HEK293 (cell line): ENCODE results near the gene CNOT9.

Experiments
- CTCF ChIA-PET: fragments of 350-600 bp; formaldehyde crosslinking; extraction: SDS; loops from one replicate; lab custom pipeline; 2021; ENCODE audit warnings: antibody characterized with exemption; lab: Yijun Ruan, JAX
- POLR2A ChIA-PET: fragments of 300-600 bp; formaldehyde crosslinking; extraction: SDS; loops from one replicate; lab custom pipeline; 2020; ENCODE audit warnings: antibody characterized with exemption, inconsistent platforms; lab: Yijun Ruan, JAX
- H3K27ac ChIP-seq: fragments of 200-500 bp; sonication (Bioruptor generic); 2 replicates; pipeline ENCODE4 v1.5.1; 2014; ENCODE audit warnings: low read depth, low read length, control low read depth, inconsistent platforms; ENCODE audit errors: extremely low read depth
- H3K36me3 ChIP-seq, 2 experiments: fragments of 200-500 bp in 1 of 2; sonication (Bioruptor generic) in 1 of 2; 1 replicate in 1 of 2; 2 replicates in 1 of 2; pipeline ENCODE4 v1.5.1; 2014 to 2017; ENCODE audit warnings: inconsistent platforms in 2 of 2, low read length in 2 of 2; ENCODE audit not compliant: control insufficient read depth in 2 of 2, insufficient read depth in 1 of 2
- H3K4me1 ChIP-seq: fragments of 200-500 bp; sonication (Bioruptor generic); 2 replicates; pipeline ENCODE4 v1.5.1; 2014; ENCODE audit warnings: mild to moderate bottlenecking, low read length, inconsistent platforms; ENCODE audit not compliant: control insufficient read depth, insufficient read depth
- H3K4me3 ChIP-seq: 2 replicates; pipeline ENCODE4 v1.5.1; 2011; ENCODE audit warnings: low read depth, mild to moderate bottlenecking, control low read depth, low read length, moderate library complexity
- H3K9me3 ChIP-seq: fragments of 200-500 bp; sonication (Bioruptor generic); 2 replicates; pipeline ENCODE4 v1.5.1; 2014; ENCODE audit warnings: low read depth, low read length, inconsistent platforms; ENCODE audit not compliant: control insufficient read depth, insufficient read depth
- KLF1 ChIP-seq: fragments of 450-650 bp; formaldehyde crosslinking; IDR thresholded peaks from 2 replicates; pipeline ENCODE4 v1.5.1; 2016; ENCODE audit warnings: missing biosample characterization, missing genetic modification characterization
- KLF7 ChIP-seq: fragments of 450-650 bp; formaldehyde crosslinking; IDR thresholded peaks from 2 replicates; pipeline ENCODE4 v1.5.1; 2016; ENCODE audit warnings: missing biosample characterization, missing genetic modification characterization, borderline replicate concordance
- OSR2 ChIP-seq: fragments of 450-650 bp; formaldehyde crosslinking; IDR thresholded peaks from 2 replicates; pipeline ENCODE4 v1.5.1; 2016; ENCODE audit warnings: missing biosample characterization, missing genetic modification characterization
- SP3 ChIP-seq: fragments of 450-650 bp; formaldehyde crosslinking; IDR thresholded peaks from 2 replicates; pipeline ENCODE4 v1.5.1; 2016; ENCODE audit warnings: missing biosample characterization, missing genetic modification characterization
- YY1 ChIP-seq: fragments of 450-650 bp; formaldehyde crosslinking; IDR thresholded peaks from 2 replicates; pipeline ENCODE4 v1.5.1; 2018; ENCODE audit warnings: missing biosample characterization, missing genetic modification characterization
- ZFP3 ChIP-seq: fragments of 450-650 bp; formaldehyde crosslinking; IDR thresholded peaks from 2 replicates; pipeline ENCODE4 v1.5.1; 2016; ENCODE audit warnings: low read depth, missing biosample characterization, missing genetic modification characterization
- ZNF157 ChIP-seq: fragments of 450-650 bp; formaldehyde crosslinking; IDR thresholded peaks from 2 replicates; pipeline ENCODE4 v1.5.1; 2016; ENCODE audit warnings: missing biosample characterization, missing genetic modification characterization
- ZNF169 ChIP-seq: fragments of 450-650 bp; formaldehyde crosslinking; IDR thresholded peaks from 2 replicates; pipeline ENCODE4 v1.5.1; 2016; ENCODE audit warnings: missing biosample characterization, missing genetic modification characterization
- ZNF248 ChIP-seq: fragments of 450-650 bp; formaldehyde crosslinking; IDR thresholded peaks from 2 replicates; pipeline ENCODE4 v1.5.1; 2017; ENCODE audit warnings: missing biosample characterization, missing genetic modification characterization
- ZNF571 ChIP-seq: fragments of 450-650 bp; formaldehyde crosslinking; IDR thresholded peaks from 2 replicates; pipeline ENCODE4 v1.5.0; 2017; ENCODE audit warnings: missing biosample characterization, missing genetic modification characterization
- ZNF596 ChIP-seq: fragments of 450-650 bp; IDR thresholded peaks from 2 replicates; pipeline ENCODE4 v1.5.0; 2018; ENCODE audit warnings: missing biosample characterization, mild to moderate bottlenecking, missing genetic modification characterization, moderate library complexity
- ZNF624 ChIP-seq: fragments of 450-650 bp; formaldehyde crosslinking; IDR thresholded peaks from 2 replicates; pipeline ENCODE4 v1.5.1; 2017; ENCODE audit warnings: missing biosample characterization, missing genetic modification characterization
- ZNF747 ChIP-seq: fragments of 450-650 bp; formaldehyde crosslinking; IDR thresholded peaks from 2 replicates; pipeline ENCODE4 v1.5.1; 2016; ENCODE audit warnings: missing biosample characterization, missing genetic modification characterization
- ZNF791 ChIP-seq: fragments of 450-650 bp; formaldehyde crosslinking; IDR thresholded peaks from 2 replicates; pipeline ENCODE4 v1.5.1; 2016; ENCODE audit warnings: missing biosample characterization, missing genetic modification characterization
- ZSCAN16 ChIP-seq: fragments of 450-650 bp; formaldehyde crosslinking; IDR thresholded peaks from 2 replicates; pipeline ENCODE4 v1.5.1; 2016; ENCODE audit warnings: missing biosample characterization, missing genetic modification characterization
- TF ChIP-seq, protein P1 (sequence below): fragments of 450-650 bp; formaldehyde crosslinking; IDR thresholded peaks from 2 replicates; pipeline ENCODE4 v1.5.1; 2016; ENCODE audit warnings: missing biosample characterization, missing genetic modification characterization
- TF ChIP-seq, protein P2 (sequence below): fragments of 450-650 bp; formaldehyde crosslinking; IDR thresholded peaks from 2 replicates; pipeline ENCODE4 v1.5.1; 2016; ENCODE audit warnings: missing biosample characterization, missing genetic modification characterization
- TF ChIP-seq, protein P3 (sequence below): fragments of 450-650 bp; formaldehyde crosslinking; IDR thresholded peaks from 2 replicates; pipeline ENCODE4 v1.5.1; 2016; ENCODE audit warnings: missing biosample characterization, missing genetic modification characterization
- TF ChIP-seq, protein P4 (sequence below): fragments of 450-650 bp; formaldehyde crosslinking; IDR thresholded peaks from 2 replicates; pipeline ENCODE4 v1.5.1; 2016; ENCODE audit warnings: missing biosample characterization, missing genetic modification characterization, borderline replicate concordance
- TF ChIP-seq, protein P5 (sequence below): fragments of 450-650 bp; formaldehyde crosslinking; IDR thresholded peaks from 2 replicates; pipeline ENCODE4 v1.5.1; 2017; ENCODE audit warnings: missing biosample characterization, missing genetic modification characterization
- TF ChIP-seq, protein P6 (sequence below): fragments of 450-650 bp; formaldehyde crosslinking; IDR thresholded peaks from 2 replicates; pipeline ENCODE4 v1.5.1; 2017; ENCODE audit warnings: missing biosample characterization, mild to moderate bottlenecking, missing genetic modification characterization, moderate library complexity

CNOT9 gene

DNA sequence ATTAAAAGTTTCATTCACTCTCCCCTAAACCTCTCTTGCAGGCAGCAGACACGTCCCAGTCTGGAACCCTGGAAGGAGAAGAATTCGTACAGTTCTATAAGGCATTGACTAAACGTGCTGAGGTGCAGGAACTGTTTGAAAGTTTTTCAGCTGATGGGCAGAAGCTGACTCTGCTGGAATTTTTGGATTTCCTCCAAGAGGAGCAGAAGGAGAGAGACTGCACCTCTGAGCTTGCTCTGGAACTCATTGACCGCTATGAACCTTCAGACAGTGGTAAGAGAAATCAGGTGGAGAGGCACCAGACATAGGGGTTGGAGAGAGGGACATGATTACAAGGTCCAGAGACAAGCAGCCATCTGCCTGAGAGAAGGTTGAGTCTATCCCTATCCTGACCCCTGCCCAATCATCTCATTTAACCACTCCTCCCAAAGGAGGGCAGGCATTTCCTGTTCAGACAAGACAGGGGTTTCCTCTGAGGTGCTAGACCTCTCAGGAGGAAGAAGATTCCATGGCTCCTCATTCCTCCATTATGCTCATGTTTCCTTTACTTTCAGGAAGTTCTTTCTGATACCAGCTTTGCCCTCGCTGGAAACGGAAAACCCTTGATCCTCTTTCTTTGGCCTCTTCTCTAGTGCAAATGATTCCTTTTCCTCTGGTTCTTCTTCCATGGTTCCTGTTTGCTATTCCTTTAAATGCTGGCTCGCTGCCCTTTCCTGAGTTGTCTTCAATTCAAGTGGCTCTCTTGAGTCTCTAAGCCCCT lies 54.1 kb downstream of the CNOT9 start:
- H3K4me1 ChIP-seq: no peaks in the 10 kb centered on the region
- H3K27ac ChIP-seq: no peak overlapping the region
- ChIA-PET CTCF (interaction anchor here (0.5 to 0.7 kb wide), 2 partner anchors 16 to 49 kb away, joined by 3 read pairs; no protein-coding TSS in a partner anchor), POLR2A (interaction anchor here (0.7 kb wide), 1 partner anchor 221 kb away, joined by 3 read pairs; no protein-coding TSS in a partner anchor)
- H3K9me3 ChIP-seq: no peaks in the 10 kb centered on the region
- no peak overlapping the region for H3K4me3 ChIP-seq
- TF ChIP-seq SP3 (tag by site-specific recombination) (no peak), OSR2 (no peak), ZNF747 (no peak), ZNF791 (tag by site-specific recombination) (no peak)
- no peaks in the 10 kb centered on the region for H3K36me3 ChIP-seq

DNA sequence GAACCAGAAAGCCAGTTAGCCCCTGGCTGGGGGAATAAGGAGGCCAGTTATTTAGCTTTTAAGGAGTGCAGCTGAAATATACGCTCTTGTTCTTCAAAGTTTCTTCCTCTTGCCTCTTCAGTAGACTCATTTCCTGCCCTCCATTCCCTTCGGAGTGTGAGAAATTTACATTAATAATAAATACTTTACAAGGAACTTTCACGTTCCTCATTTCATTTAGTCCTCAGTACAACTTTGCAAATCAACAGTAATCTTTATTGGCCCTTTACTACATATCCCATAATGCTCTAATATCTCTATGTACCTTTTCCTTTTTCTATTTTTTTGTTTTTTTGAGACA lies 54.7 kb downstream of the CNOT9 start:
- ChIA-PET CTCF (no interaction called here), POLR2A (no interaction called here)
- TF ChIP-seq ZNF596 (tag by site-specific recombination) (no peak), YY1 (tag by site-specific recombination) (no peak), KLF7 (tag by site-specific recombination) (no peak), ZNF571 (tag by site-specific recombination) (no peak), ZFP3 (tag by site-specific recombination) (no peak), KLF1 (tag by site-specific recombination) (no peak), ZNF248 (no peak), ZNF157 (tag by site-specific recombination) (no peak), ZNF624 (no peak)
- TF ChIP-seq, protein P1, sequence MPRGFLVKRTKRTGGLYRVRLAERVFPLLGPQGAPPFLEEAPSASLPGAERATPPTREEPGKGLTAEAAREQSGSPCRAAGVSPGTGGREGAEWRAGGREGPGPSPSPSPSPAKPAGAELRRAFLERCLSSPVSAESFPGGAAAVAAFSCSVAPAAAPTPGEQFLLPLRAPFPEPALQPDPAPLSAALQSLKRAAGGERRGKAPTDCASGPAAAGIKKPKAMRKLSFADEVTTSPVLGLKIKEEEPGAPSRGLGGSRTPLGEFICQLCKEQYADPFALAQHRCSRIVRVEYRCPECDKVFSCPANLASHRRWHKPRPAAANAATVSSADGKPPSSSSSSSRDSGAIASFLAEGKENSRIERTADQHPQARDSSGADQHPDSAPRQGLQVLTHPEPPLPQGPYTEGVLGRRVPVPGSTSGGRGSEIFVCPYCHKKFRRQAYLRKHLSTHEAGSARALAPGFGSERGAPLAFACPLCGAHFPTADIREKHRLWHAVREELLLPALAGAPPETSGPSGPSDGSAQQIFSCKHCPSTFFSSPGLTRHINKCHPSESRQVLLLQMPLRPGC (tag by site-specific recombination): no peak
- Histone ChIP-seq H3K9me3 (no peaks in the 10 kb centered on the region), H3K36me3 (no peaks in the 10 kb centered on the region), H3K4me1 (no peaks in the 10 kb centered on the region), H3K27ac (no peak overlapping the region), H3K4me3 (no peak overlapping the region)

DNA sequence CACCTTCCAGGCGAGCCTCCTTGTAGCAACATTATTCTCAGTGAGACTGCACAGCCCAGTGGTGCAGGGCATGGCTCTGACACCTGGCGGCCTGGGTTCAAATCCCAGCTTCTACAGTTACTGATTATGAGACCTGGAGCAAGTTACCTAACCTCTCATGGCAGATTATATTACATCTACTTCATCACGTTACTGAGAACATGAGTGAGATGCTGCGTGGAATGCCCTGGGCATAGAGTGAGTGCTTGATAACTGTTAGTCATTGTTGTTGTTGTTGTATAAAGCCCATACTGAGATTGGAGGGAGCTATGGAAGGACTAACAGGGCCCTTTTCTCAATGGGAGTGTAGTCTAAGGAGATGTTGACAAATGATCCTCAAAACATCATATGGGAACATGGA lies 57.7 kb downstream of the CNOT9 start:
- H3K4me1 ChIP-seq: no peaks in the 10 kb centered on the region
- H3K9me3 ChIP-seq: no peaks in the 10 kb centered on the region
- no peaks in the 10 kb centered on the region for H3K36me3 ChIP-seq
- CTCF ChIA-PET: interaction anchor here (0.6 kb wide), 1 partner anchor 49 kb away, joined by 3 read pairs; no protein-coding TSS in a partner anchor
- POLR2A ChIA-PET: no interaction called here
- H3K4me3 ChIP-seq: no peak overlapping the region
- H3K27ac ChIP-seq: no peak overlapping the region
- TF ChIP-seq, protein P2, sequence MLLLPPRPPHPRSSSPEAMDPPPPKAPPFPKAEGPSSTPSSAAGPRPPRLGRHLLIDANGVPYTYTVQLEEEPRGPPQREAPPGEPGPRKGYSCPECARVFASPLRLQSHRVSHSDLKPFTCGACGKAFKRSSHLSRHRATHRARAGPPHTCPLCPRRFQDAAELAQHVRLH (tag by site-specific recombination): no peak
- no peak for TF ChIP-seq ZSCAN16 (tag by site-specific recombination)
- TF ChIP-seq, protein P3, sequence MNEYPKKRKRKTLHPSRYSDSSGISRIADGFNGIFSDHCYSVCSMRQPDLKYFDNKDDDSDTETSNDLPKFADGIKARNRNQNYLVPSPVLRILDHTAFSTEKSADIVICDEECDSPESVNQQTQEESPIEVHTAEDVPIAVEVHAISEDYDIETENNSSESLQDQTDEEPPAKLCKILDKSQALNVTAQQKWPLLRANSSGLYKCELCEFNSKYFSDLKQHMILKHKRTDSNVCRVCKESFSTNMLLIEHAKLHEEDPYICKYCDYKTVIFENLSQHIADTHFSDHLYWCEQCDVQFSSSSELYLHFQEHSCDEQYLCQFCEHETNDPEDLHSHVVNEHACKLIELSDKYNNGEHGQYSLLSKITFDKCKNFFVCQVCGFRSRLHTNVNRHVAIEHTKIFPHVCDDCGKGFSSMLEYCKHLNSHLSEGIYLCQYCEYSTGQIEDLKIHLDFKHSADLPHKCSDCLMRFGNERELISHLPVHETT (tag by site-specific recombination): no peak
- TF ChIP-seq, protein P4, sequence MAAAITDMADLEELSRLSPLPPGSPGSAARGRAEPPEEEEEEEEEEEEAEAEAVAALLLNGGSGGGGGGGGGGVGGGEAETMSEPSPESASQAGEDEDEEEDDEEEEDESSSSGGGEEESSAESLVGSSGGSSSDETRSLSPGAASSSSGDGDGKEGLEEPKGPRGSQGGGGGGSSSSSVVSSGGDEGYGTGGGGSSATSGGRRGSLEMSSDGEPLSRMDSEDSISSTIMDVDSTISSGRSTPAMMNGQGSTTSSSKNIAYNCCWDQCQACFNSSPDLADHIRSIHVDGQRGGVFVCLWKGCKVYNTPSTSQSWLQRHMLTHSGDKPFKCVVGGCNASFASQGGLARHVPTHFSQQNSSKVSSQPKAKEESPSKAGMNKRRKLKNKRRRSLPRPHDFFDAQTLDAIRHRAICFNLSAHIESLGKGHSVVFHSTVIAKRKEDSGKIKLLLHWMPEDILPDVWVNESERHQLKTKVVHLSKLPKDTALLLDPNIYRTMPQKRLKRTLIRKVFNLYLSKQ (tag by site-specific recombination): no peak
- TF ChIP-seq, protein P5, sequence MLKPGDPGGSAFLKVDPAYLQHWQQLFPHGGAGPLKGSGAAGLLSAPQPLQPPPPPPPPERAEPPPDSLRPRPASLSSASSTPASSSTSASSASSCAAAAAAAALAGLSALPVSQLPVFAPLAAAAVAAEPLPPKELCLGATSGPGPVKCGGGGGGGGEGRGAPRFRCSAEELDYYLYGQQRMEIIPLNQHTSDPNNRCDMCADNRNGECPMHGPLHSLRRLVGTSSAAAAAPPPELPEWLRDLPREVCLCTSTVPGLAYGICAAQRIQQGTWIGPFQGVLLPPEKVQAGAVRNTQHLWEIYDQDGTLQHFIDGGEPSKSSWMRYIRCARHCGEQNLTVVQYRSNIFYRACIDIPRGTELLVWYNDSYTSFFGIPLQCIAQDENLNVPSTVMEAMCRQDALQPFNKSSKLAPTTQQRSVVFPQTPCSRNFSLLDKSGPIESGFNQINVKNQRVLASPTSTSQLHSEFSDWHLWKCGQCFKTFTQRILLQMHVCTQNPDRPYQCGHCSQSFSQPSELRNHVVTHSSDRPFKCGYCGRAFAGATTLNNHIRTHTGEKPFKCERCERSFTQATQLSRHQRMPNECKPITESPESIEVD (tag by site-specific recombination): no peak
- TF ChIP-seq ZNF169 (tag by site-specific recombination): no peak
- TF ChIP-seq, protein P6, sequence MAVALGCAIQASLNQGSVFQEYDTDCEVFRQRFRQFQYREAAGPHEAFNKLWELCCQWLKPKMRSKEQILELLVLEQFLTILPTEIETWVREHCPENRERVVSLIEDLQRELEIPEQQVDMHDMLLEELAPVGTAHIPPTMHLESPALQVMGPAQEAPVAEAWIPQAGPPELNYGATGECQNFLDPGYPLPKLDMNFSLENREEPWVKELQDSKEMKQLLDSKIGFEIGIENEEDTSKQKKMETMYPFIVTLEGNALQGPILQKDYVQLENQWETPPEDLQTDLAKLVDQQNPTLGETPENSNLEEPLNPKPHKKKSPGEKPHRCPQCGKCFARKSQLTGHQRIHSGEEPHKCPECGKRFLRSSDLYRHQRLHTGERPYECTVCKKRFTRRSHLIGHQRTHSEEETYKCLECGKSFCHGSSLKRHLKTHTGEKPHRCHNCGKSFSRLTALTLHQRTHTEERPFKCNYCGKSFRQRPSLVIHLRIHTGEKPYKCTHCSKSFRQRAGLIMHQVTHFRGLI: no peak
